ENCODE results near the gene PLSCR4. TPM values are rescaled to one million over a fixed set of nuclear protein-coding genes. Genes with fewer than 3 reads are reported as not detected.

Gene PLSCR4
- total and polyA plus RNA-seq, 2 of the 4 experiments (the other 2 are of a cell fraction), result 3.8 to 4.4 TPM

DNA sequence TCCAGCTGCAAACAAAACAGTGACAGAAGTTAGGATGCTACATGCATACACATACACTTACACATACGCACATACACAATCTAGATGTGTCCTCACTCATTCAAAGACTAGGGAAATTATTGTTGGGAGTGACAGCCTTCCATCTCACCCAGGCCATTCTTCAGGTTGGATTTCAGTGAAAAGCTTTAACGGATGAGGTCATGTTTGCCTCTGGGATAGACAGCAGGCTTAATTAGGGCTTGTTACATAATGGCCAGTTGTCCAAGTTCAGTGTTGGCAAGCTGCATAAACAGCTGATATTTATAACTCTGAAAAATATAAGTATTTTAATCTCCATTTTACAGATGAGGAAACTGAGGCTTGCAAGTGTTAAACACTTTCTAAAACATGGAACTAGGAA is 54.1 kb downstream of the PLSCR4 start:
- H3K23ac ChIP-seq (ENCODE audit: low read depth, low read length), result no peak overlapping the region
- H3K14ac ChIP-seq (replicated peaks; ENCODE audit: low read depth, low read length), result no peak overlapping the region

More for the DNA sequence above, 54.1 kb downstream of the PLSCR4 start:
- no peak overlapping the region for H3K4me2 ChIP-seq (ENCODE audit: low read depth, low read length)
- H3K27me3 ChIP-seq (ENCODE audit: control insufficient read depth, insufficient read depth, low read length), result no peaks in the 10 kb centered on the region
- H3K9ac ChIP-seq (ENCODE audit: low read depth, low read length), result no peak overlapping the region
- TF ChIP-seq, protein P1, sequence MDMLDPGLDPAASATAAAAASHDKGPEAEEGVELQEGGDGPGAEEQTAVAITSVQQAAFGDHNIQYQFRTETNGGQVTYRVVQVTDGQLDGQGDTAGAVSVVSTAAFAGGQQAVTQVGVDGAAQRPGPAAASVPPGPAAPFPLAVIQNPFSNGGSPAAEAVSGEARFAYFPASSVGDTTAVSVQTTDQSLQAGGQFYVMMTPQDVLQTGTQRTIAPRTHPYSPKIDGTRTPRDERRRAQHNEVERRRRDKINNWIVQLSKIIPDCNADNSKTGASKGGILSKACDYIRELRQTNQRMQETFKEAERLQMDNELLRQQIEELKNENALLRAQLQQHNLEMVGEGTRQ (IDR thresholded peaks at IDR 0.05; ENCODE audit: low read depth, low read length), result no peak
- no peak for TF ChIP-seq FOS (IDR thresholded peaks at IDR 0.05; ENCODE audit: low read depth, low read length)
- TF ChIP-seq, protein P2, sequence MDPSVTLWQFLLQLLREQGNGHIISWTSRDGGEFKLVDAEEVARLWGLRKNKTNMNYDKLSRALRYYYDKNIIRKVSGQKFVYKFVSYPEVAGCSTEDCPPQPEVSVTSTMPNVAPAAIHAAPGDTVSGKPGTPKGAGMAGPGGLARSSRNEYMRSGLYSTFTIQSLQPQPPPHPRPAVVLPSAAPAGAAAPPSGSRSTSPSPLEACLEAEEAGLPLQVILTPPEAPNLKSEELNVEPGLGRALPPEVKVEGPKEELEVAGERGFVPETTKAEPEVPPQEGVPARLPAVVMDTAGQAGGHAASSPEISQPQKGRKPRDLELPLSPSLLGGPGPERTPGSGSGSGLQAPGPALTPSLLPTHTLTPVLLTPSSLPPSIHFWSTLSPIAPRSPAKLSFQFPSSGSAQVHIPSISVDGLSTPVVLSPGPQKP (IDR thresholded peaks at IDR 0.05; ENCODE audit: borderline replicate concordance, low read depth, low read length), result no peak
- TF ChIP-seq MXI1 (IDR thresholded peaks at IDR 0.05; ENCODE audit: borderline replicate concordance, low read depth, low read length), result no peak
- no peak for TF ChIP-seq POLR2A (IDR thresholded peaks at IDR 0.05; ENCODE audit: low read depth, low read length)
- intact Hi-C loops (cut with micrococcal nuclease), result no loop called here
- no peak overlapping the region for H2BK15ac ChIP-seq (ENCODE audit: low read depth, low read length)
- H3K18ac ChIP-seq (ENCODE audit: low read depth, low read length), result no peak overlapping the region
- CTCF ChIA-PET, result interaction anchor here (0.6 kb wide), 1 partner anchor 152 kb away, joined by 3 read pairs; no protein-coding TSS in a partner anchor
- POLR2A ChIA-PET (ENCODE audit: unreplicated experiment), result no interaction called here
- no peak overlapping the region for H3K56ac ChIP-seq (ENCODE audit: extremely low read depth, insufficient read depth, low read length)
- no peak overlapping the region for H3K4me3 ChIP-seq (ENCODE audit: insufficient read depth, low read depth, low read length)
- no peaks in the 10 kb centered on the region for H3K4me1 ChIP-seq (ENCODE audit: control insufficient read depth, insufficient read depth, low read length)
- no peak overlapping the region for H2BK120ac ChIP-seq (ENCODE audit: low read depth, low read length)
- dilution Hi-C loops (cut with HindIII; ENCODE audit: low sequenced_read_pairs, unreplicated experiment), result no loop called here
- no peak overlapping the region for H4K91ac ChIP-seq (ENCODE audit: insufficient read depth, low read depth, low read length)
- no peak overlapping the region for H2AK9ac ChIP-seq (replicated peaks; ENCODE audit: low read depth, low read length, poor library complexity)
- no peaks in the 10 kb centered on the region for H3K9me3 ChIP-seq (ENCODE audit: control insufficient read depth, insufficient read depth, low read length)
- H4K20me1 ChIP-seq (ENCODE audit: insufficient read depth, low read length), result no peaks in the 10 kb centered on the region
- ATAC-seq (ENCODE audit: low read depth), result no peak
- no peak overlapping the region for H4K8ac ChIP-seq (ENCODE audit: low read depth in 2 of 2, low read length in 2 of 2)
- H4K5ac ChIP-seq (ENCODE audit: low read depth, low read length), result no peak overlapping the region
- no peaks in the 10 kb centered on the region for H3K9me1 ChIP-seq (ENCODE audit: insufficient read depth, low read length)
- no CpG with 5 or more reads among the region's 2 CpGs for WGBS, 2 experiments (ENCODE audit: extremely low coverage in 2 of 2, insufficient read length in 1 of 2)
- no peak overlapping the region for H2BK5ac ChIP-seq (ENCODE audit: low read depth, low read length, poor library complexity, severe bottlenecking)
- H2BK20ac ChIP-seq (ENCODE audit: low read depth, low read length), result no peak overlapping the region
- H2AK5ac ChIP-seq (ENCODE audit: low read depth, low read length), result no peak overlapping the region
- no peak overlapping the region for H3K4ac ChIP-seq (ENCODE audit: low read depth, low read length)
- H3K36me3 ChIP-seq (ENCODE audit: control insufficient read depth, insufficient read depth, low read length), result no peaks in the 10 kb centered on the region
- H3K27ac ChIP-seq (ENCODE audit: insufficient read depth, low read length), result no peak overlapping the region
- BruUV-seq (replicated peaks), result no TSS peak
- in situ Hi-C loops (cut with MboI; ENCODE audit: low sequenced_read_pairs), result no loop called here
- no peak overlapping the region for H2AFZ ChIP-seq (replicated peaks; ENCODE audit: low read length, poor library complexity)
- DNase-seq, result no peak
- no peaks in the 10 kb centered on the region for H3K79me1 ChIP-seq (ENCODE audit: low read depth in 1 of 2, low read length in 2 of 2)
